HEK293 (cell line): Measurements from ENCODE around the gene KLHDC9.

ENCODE experiments used
- REST ChIP-seq: fragments of 450-650 bp; formaldehyde crosslinking; IDR thresholded peaks from 2 replicates; pipeline ENCODE4 v1.5.1; 2016; ENCODE audit warnings: missing biosample characterization, missing genetic modification characterization
- SETDB1 ChIP-seq: IDR thresholded peaks from one replicate; pipeline ENCODE4 v1.6.1; 2017; ENCODE audit warnings: mild to moderate bottlenecking, low read length, moderate library complexity, mixed read lengths; ENCODE audit not compliant: insufficient read length
- TCF7L2 ChIP-seq: IDR thresholded peaks from 2 replicates; pipeline ENCODE4 v1.6.1; 2011; ENCODE audit warnings: low read depth, mild to moderate bottlenecking, inconsistent platforms, low read length, moderate library complexity, borderline replicate concordance
- ZBTB10 ChIP-seq: fragments of 450-650 bp; formaldehyde crosslinking; IDR thresholded peaks from 2 replicates; pipeline ENCODE4 v1.5.1; 2016; ENCODE audit warnings: missing biosample characterization, missing genetic modification characterization
- ZBTB20 ChIP-seq: fragments of 450-650 bp; formaldehyde crosslinking; IDR thresholded peaks from 2 replicates; pipeline ENCODE4 v1.5.1; 2016; ENCODE audit warnings: missing biosample characterization, missing genetic modification characterization
- ZNF112 ChIP-seq: fragments of 450-650 bp; formaldehyde crosslinking; IDR thresholded peaks from 2 replicates; pipeline ENCODE4 v1.5.0; 2017; ENCODE audit warnings: missing biosample characterization, missing genetic modification characterization
- ZNF121 ChIP-seq: fragments of 450-650 bp; formaldehyde crosslinking; IDR thresholded peaks from 2 replicates; pipeline ENCODE4 v1.5.1; 2016; ENCODE audit warnings: missing biosample characterization, missing genetic modification characterization
- ZNF146 ChIP-seq: fragments of 450-650 bp; formaldehyde crosslinking; IDR thresholded peaks from 2 replicates; pipeline ENCODE4 v1.5.1; 2016; ENCODE audit warnings: missing biosample characterization, missing genetic modification characterization
- ZNF16 ChIP-seq: fragments of 450-650 bp; formaldehyde crosslinking; IDR thresholded peaks from 2 replicates; pipeline ENCODE4 v1.5.1; 2016; ENCODE audit warnings: low read depth, missing biosample characterization, missing genetic modification characterization
- ZNF175 ChIP-seq: fragments of 450-650 bp; formaldehyde crosslinking; IDR thresholded peaks from 2 replicates; pipeline ENCODE4 v1.5.1; 2016; ENCODE audit warnings: missing biosample characterization, missing genetic modification characterization
- ZNF2 ChIP-seq: fragments of 450-650 bp; formaldehyde crosslinking; IDR thresholded peaks from 2 replicates; pipeline ENCODE4 v1.5.1; 2016; ENCODE audit warnings: missing biosample characterization, missing genetic modification characterization
- ZNF211 ChIP-seq: fragments of 450-650 bp; formaldehyde crosslinking; IDR thresholded peaks from 2 replicates; pipeline ENCODE4 v1.5.1; 2016; ENCODE audit warnings: low read depth, missing biosample characterization, missing genetic modification characterization
- ZNF214 ChIP-seq: fragments of 450-650 bp; formaldehyde crosslinking; IDR thresholded peaks from 2 replicates; pipeline ENCODE4 v1.5.1; 2017; ENCODE audit warnings: missing biosample characterization, mild to moderate bottlenecking, missing genetic modification characterization, borderline replicate concordance
- ZNF404 ChIP-seq: fragments of 450-650 bp; formaldehyde crosslinking; IDR thresholded peaks from 2 replicates; pipeline ENCODE4 v1.5.1; 2017; ENCODE audit warnings: missing biosample characterization, missing genetic modification characterization
- ZNF561 ChIP-seq: fragments of 450-650 bp; IDR thresholded peaks from 2 replicates; pipeline ENCODE4 v1.5.1; 2018; ENCODE audit warnings: missing biosample characterization, missing genetic modification characterization, borderline replicate concordance
- ZNF621 ChIP-seq: fragments of 450-650 bp; formaldehyde crosslinking; IDR thresholded peaks from 2 replicates; pipeline ENCODE4 v1.5.1; 2017; ENCODE audit warnings: missing biosample characterization, missing genetic modification characterization
- ZNF658 ChIP-seq: fragments of 450-650 bp; formaldehyde crosslinking; IDR thresholded peaks from 2 replicates; pipeline ENCODE4; 2016; ENCODE audit warnings: missing biosample characterization, missing genetic modification characterization
- ZNF76 ChIP-seq: fragments of 450-650 bp; formaldehyde crosslinking; IDR thresholded peaks from 2 replicates; pipeline ENCODE4; 2016; ENCODE audit warnings: low read depth, missing biosample characterization, missing genetic modification characterization, borderline replicate concordance
- ZNF791 ChIP-seq: fragments of 450-650 bp; formaldehyde crosslinking; IDR thresholded peaks from 2 replicates; pipeline ENCODE4 v1.5.1; 2016; ENCODE audit warnings: missing biosample characterization, missing genetic modification characterization
- ZNF792 ChIP-seq: fragments of 450-650 bp; formaldehyde crosslinking; IDR thresholded peaks from 2 replicates; pipeline ENCODE4 v1.5.1; 2016; ENCODE audit warnings: missing biosample characterization, missing genetic modification characterization
- ZSCAN18 ChIP-seq: fragments of 450-650 bp; formaldehyde crosslinking; IDR thresholded peaks from 2 replicates; pipeline ENCODE4 v1.5.1; 2016; ENCODE audit warnings: missing biosample characterization, missing genetic modification characterization
- TF ChIP-seq, protein P1 (sequence below): fragments of 450-650 bp; formaldehyde crosslinking; IDR thresholded peaks from 2 replicates; pipeline ENCODE4 v1.5.1; 2016; ENCODE audit warnings: missing biosample characterization, missing genetic modification characterization
- TF ChIP-seq, protein P2 (sequence below): fragments of 450-650 bp; formaldehyde crosslinking; IDR thresholded peaks from 2 replicates; pipeline ENCODE4 v1.5.1; 2017; ENCODE audit warnings: missing biosample characterization, missing genetic modification characterization
- TF ChIP-seq, protein P3 (sequence below): fragments of 450-650 bp; formaldehyde crosslinking; IDR thresholded peaks from 2 replicates; pipeline ENCODE4 v1.5.1; 2016; ENCODE audit warnings: missing biosample characterization, missing genetic modification characterization
- TF ChIP-seq, protein P4 (sequence below): fragments of 450-650 bp; formaldehyde crosslinking; IDR thresholded peaks from 2 replicates; pipeline ENCODE4 v1.5.0; 2017; ENCODE audit warnings: missing biosample characterization, missing genetic modification characterization, borderline replicate concordance

Gene KLHDC9

DNA sequence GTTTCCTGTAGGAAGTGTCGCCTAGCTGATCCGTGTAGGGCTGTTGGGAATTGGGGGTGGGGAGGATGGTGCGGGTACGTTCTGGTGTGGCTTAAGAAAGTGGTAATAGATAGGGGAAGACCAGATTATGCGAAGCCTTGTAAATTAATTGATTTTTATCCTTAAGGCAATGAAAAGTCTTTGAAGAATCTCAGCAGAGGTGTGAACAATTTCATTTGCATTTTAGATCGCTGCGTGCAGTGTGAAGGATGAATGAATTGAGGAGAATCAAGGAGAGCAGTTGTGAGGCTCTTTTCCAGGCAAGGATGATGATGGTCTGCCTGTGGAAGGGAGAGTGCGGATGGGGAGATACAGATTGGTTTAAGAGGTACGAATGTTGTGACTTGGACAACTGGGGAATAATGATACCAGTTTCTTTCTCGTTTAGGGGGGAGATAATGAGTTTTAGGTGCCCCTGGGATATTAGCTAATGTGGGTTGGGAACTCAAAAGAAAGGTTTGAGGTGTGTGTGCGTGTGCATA, 35.1 kb downstream of the KLHDC9 start (continued):
- TF ChIP-seq REST (tag by site-specific recombination) (0 out of 2 replicates have a peak, but pooled peaks have one; percentile 1), ZBTB10 (no peak), ZNF791 (tag by site-specific recombination) (no peak), ZNF121 (no peak), ZBTB20 (tag by site-specific recombination) (0 out of 2 replicates have a peak, but pooled peaks have one; percentile 1), SETDB1 (no peak), ZNF792 (no peak), ZSCAN18 (tag by site-specific recombination) (no peak), ZNF175 (tag by site-specific recombination) (no peak), ZNF404 (no peak), ZNF214 (tag by site-specific recombination) (no peak), ZNF146 (tag by site-specific recombination) (no peak), ZNF16 (no peak), ZNF211 (no peak), TCF7L2 (no peak), ZNF621 (no peak), ZNF658 (no peak), ZNF561 (tag by site-specific recombination) (no peak), ZNF2 (no peak), ZNF112 (no peak), ZNF76 (no peak)
- TF ChIP-seq, protein P1, sequence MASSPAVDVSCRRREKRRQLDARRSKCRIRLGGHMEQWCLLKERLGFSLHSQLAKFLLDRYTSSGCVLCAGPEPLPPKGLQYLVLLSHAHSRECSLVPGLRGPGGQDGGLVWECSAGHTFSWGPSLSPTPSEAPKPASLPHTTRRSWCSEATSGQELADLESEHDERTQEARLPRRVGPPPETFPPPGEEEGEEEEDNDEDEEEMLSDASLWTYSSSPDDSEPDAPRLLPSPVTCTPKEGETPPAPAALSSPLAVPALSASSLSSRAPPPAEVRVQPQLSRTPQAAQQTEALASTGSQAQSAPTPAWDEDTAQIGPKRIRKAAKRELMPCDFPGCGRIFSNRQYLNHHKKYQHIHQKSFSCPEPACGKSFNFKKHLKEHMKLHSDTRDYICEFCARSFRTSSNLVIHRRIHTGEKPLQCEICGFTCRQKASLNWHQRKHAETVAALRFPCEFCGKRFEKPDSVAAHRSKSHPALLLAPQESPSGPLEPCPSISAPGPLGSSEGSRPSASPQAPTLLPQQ (tag by site-specific recombination): no peak
- TF ChIP-seq, protein P2, sequence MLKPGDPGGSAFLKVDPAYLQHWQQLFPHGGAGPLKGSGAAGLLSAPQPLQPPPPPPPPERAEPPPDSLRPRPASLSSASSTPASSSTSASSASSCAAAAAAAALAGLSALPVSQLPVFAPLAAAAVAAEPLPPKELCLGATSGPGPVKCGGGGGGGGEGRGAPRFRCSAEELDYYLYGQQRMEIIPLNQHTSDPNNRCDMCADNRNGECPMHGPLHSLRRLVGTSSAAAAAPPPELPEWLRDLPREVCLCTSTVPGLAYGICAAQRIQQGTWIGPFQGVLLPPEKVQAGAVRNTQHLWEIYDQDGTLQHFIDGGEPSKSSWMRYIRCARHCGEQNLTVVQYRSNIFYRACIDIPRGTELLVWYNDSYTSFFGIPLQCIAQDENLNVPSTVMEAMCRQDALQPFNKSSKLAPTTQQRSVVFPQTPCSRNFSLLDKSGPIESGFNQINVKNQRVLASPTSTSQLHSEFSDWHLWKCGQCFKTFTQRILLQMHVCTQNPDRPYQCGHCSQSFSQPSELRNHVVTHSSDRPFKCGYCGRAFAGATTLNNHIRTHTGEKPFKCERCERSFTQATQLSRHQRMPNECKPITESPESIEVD (tag by site-specific recombination): no peak
- TF ChIP-seq, protein P3, sequence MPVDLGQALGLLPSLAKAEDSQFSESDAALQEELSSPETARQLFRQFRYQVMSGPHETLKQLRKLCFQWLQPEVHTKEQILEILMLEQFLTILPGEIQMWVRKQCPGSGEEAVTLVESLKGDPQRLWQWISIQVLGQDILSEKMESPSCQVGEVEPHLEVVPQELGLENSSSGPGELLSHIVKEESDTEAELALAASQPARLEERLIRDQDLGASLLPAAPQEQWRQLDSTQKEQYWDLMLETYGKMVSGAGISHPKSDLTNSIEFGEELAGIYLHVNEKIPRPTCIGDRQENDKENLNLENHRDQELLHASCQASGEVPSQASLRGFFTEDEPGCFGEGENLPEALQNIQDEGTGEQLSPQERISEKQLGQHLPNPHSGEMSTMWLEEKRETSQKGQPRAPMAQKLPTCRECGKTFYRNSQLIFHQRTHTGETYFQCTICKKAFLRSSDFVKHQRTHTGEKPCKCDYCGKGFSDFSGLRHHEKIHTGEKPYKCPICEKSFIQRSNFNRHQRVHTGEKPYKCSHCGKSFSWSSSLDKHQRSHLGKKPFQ (tag by site-specific recombination): peak; percentile 91
- TF ChIP-seq, protein P4, sequence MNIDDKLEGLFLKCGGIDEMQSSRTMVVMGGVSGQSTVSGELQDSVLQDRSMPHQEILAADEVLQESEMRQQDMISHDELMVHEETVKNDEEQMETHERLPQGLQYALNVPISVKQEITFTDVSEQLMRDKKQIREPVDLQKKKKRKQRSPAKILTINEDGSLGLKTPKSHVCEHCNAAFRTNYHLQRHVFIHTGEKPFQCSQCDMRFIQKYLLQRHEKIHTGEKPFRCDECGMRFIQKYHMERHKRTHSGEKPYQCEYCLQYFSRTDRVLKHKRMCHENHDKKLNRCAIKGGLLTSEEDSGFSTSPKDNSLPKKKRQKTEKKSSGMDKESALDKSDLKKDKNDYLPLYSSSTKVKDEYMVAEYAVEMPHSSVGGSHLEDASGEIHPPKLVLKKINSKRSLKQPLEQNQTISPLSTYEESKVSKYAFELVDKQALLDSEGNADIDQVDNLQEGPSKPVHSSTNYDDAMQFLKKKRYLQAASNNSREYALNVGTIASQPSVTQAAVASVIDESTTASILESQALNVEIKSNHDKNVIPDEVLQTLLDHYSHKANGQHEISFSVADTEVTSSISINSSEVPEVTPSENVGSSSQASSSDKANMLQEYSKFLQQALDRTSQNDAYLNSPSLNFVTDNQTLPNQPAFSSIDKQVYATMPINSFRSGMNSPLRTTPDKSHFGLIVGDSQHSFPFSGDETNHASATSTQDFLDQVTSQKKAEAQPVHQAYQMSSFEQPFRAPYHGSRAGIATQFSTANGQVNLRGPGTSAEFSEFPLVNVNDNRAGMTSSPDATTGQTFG (tag by site-specific recombination): no peak
